Heart left ventricle (tissue), 13 donors: ENCODE data around the gene ZBTB18.

Experiments
- CTCF ChIP-seq, 12 donors: fragments of 200-600 bp; sonication (generic) in 4 of 12; IDR thresholded peaks; one replicate each; pipeline versions ENCODE4 v1.5.0 to v1.8.0; 2018 to 2022; ENCODE audit warnings: antibody characterized with exemption in 12 of 12, mild to moderate bottlenecking in 5 of 12
- POLR2A ChIP-seq, 2 donors: fragments of 450-650 bp; IDR thresholded peaks; one replicate each; pipeline ENCODE4 v1.6.1; 2017; ENCODE audit warnings: antibody characterized with exemption in 2 of 2, mild to moderate bottlenecking in 2 of 2, moderate library complexity in 2 of 2
- donor health status: ischemic (EF 13 %, LVEDD 7.1; RV severe dilation, severe dysfunction).
- donor health status: DM: no; HTN: yes; CAD: no.
- donor health status: DM: no; HTN: no; CAD: no.
- donor health status: ischemic (EF 25% LVEDD 6.9; RV normal size, moderate dysfunction).
- donor health status: ischemic (EF 25% LVEDD 5.7; RV mildly dilated, moderate dysfunction).
- donor health status: ischemic (EF 35%, LVEDD 5.7; RV mildly dilated, moderate dysfunction).
- donor health status: nonischemic (EF 11% LVEDD 7.7; RV severe dilation, severe dysfunction).
- donor health status: DM: yes; HTN: yes; CAD: no.
- donor health status: PGD.
- donor health status: ischemic (EF 29% LVEDD 5.4; RV normal size, mild dysfunction).
- donor health status: nonischemic (EF 23%, LVEDD 6.1; RV moderate dilation, normal function).

- TF ChIP-seq POLR2A (IDR thresholded peaks at IDR 0.05) (no peak), CTCF (IDR thresholded peaks at IDR 0.05) (no peak)
Observed at GRCh38 chr1:244044423-244044822, 6.7 kb upstream of the ZBTB18 start.
